Effector memory CD4-positive, alpha-beta T cell (primary cell): ENCODE measurements around the gene KIRREL3.
"Not testable (repeated sequence)": the region's sequence is repeated elsewhere in the genome, so short reads cannot be mapped to it uniquely, and the experiment has no call there.

ENCODE experiments used
- DNase-seq, 3 donors: peaks; one replicate each; pipeline ENCODE4 v3.0.0-alpha.2; 2020
- H3K27ac ChIP-seq: 2 replicates; pipeline ENCODE4 v1.7.0; 2013; ENCODE audit warnings: mild to moderate bottlenecking, low read length, moderate library complexity; ENCODE audit not compliant: insufficient read depth, poor library complexity, severe bottlenecking
- H3K27me3 ChIP-seq: replicated peaks from 2 replicates; pipeline ENCODE4 v1.7.0; 2013; ENCODE audit warnings: mild to moderate bottlenecking, low read length; ENCODE audit not compliant: insufficient read depth, control insufficient read depth, poor library complexity, severe bottlenecking
- H3K36me3 ChIP-seq: 2 replicates; pipeline ENCODE4 v1.7.0; 2013; ENCODE audit warnings: mild to moderate bottlenecking, low read length, moderate library complexity; ENCODE audit not compliant: control insufficient read depth, insufficient read depth
- H3K4me1 ChIP-seq: 2 replicates; pipeline ENCODE4 v1.7.0; 2013; ENCODE audit warnings: low read length, mild to moderate bottlenecking; ENCODE audit not compliant: control insufficient read depth, insufficient read depth, poor library complexity, severe bottlenecking
- H3K4me3 ChIP-seq: 2 replicates; pipeline ENCODE4 v1.7.0; 2013; ENCODE audit warnings: low read length, low read depth, mild to moderate bottlenecking; ENCODE audit not compliant: insufficient read depth, poor library complexity, severe bottlenecking
- H3K9me3 ChIP-seq: 2 replicates; pipeline ENCODE4 v1.7.0; 2013; ENCODE audit warnings: mild to moderate bottlenecking, low read length, moderate library complexity; ENCODE audit not compliant: control insufficient read depth

KIRREL3 gene

DNA sequence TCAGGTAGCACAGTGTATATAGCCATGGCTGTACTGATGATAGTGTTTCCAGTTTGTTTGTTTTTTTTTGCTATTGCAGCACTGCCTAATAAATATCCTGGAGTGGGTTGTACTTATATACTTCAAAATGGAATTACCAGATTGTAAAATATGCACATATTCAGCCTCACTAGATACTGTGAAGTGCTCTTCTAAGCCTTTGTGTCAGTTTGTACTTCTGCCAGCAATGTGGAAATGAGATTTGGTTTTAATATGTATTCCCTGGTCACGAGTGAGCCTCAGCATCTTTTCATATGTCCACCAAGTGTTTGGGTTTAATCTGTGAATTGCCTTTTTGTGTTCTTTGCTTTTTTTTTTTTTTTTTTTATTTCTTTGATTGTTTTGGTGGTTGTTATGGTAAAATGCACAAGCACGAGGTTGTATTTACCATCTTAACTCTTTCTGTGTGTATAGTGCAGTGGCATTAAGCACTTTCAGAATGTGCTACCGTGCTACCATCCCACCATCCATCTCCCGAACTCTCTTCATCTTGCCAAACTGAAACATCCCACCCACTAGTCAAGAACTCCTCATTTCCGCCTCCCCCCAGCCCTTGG lies 610.2 kb downstream of the KIRREL3 start:
- Histone ChIP-seq H3K27me3 (no peaks in the 10 kb centered on the region), H3K9me3 (no peaks in the 10 kb centered on the region), H3K27ac (no peak overlapping the region), H3K4me1 (no peaks in the 10 kb centered on the region), H3K36me3 (no peaks in the 10 kb centered on the region), H3K4me3 (no peak overlapping the region)
- no peak for DNase-seq

GRCh38 chr11:126387857-126388256 lies 612.7 kb downstream of the KIRREL3 start:
- DNase-seq, result no peak
- Histone ChIP-seq H3K27me3 (no peaks in the 10 kb centered on the region), H3K36me3 (no peaks in the 10 kb centered on the region), H3K4me3 (no peak overlapping the region), H3K4me1 (no peaks in the 10 kb centered on the region), H3K9me3 (no peaks in the 10 kb centered on the region), H3K27ac (no peak overlapping the region)

- not testable (repeated sequence) for H3K4me1 ChIP-seq, H3K27ac ChIP-seq, DNase-seq, H3K27me3 ChIP-seq, H3K4me3 ChIP-seq, H3K36me3 ChIP-seq, H3K9me3 ChIP-seq
Observed at GRCh38 chr11:126386729-126387071, 613.9 kb downstream of the KIRREL3 start.

DNA sequence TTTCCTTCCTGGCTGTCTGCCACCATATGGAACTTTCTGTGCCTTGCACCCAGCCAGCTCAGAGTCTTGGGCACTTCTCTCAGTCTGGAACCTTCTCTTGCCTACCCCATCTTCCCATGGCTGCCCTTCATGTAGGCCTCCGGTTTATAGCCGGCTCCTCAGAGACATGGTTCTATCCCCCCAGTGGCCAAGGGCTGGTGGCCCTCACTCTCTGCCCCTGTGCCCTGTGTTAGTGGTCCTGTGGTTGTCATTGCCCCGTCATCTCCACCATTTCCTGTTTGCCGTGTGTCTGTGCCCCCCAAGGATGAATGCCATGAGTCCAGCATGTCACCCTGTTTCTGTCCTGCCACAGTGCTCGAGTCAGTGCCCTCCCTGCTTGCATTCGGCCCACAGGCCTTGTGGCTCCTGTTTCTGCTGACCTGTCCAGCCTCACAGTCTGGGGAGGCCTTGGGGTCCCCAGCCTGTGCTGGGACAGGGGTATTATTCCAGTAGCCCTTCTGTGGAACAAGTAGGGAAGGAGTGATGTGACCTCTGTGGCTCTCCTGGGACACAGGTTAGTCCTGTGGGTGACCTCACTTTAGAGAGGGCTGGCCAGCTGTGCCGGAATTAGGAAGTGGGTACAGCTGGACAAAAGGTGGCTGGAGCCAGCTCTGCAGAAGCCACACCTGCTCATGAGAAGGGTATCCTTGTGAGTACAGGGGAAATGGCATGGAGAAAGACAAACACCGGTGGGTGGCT lies 614.4 kb downstream of the KIRREL3 start:
- H3K9me3 ChIP-seq, result no peaks in the 10 kb centered on the region
- H3K27ac ChIP-seq, result no peak overlapping the region
- no peak for DNase-seq
- H3K36me3 ChIP-seq, result no peaks in the 10 kb centered on the region
- no peak overlapping the region for H3K4me3 ChIP-seq
- no peaks in the 10 kb centered on the region for H3K4me1 ChIP-seq
- H3K27me3 ChIP-seq, result no peaks in the 10 kb centered on the region

- Histone ChIP-seq H3K27ac (no peak overlapping the region), H3K4me3 (no peak overlapping the region), H3K27me3 (no peaks in the 10 kb centered on the region), H3K4me1 (no peaks in the 10 kb centered on the region), H3K36me3 (no peaks in the 10 kb centered on the region), H3K9me3 (no peaks in the 10 kb centered on the region)
- DNase-seq, result no peak
Observed at GRCh38 chr11:126384449-126385070, 616.0 kb downstream of the KIRREL3 start.

DNA sequence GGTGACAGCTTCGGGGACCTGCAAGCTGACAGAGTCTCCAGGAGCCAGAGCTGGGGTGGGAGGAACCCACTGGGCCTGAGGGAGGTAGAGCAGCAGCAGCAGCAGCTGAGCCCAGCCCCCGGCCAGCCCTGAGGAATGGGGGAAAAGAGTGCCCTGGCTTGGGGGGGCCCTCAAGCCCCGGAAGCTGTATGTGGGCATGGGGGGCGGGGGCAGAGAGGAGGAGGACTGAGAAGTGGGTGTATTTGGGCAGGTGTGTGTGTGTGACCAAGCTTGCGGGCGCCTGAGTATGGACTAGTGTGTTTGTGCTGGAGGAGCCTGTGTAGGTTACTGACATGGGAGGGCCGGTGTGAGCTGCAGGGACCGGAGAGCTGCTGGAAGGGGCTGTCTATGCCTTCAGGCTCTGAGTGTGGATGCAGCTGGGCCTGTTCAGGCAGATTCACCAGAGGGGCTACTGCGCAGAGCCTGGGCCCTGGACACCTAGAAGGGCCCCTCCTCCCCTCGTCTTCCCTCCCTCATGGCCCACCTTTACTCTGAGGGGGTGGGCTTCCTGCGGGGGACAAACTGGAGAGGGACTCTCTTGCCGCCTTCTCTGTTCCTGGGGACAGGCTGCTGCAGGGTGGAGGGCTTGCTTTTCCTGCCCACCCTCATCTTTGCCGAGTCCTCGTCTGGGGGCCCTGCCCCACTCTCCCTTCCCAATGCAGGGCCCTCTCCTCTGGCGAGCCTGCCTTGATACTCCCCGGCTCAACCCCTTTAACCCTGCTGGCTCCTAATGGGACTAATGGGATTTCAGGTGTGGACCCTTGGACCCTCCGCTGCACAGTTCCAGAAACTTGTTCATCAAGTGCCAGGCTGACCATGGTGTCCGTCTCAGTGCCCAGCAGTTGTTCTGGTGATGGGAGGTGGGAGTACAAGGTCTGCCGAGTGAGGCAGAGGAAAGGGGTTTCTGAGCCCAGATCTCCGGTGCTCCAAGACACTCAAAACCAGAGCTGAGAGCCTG lies 616.9 kb downstream of the KIRREL3 start:
- H3K27me3 ChIP-seq, result no peaks in the 10 kb centered on the region
- H3K4me1 ChIP-seq, result no peaks in the 10 kb centered on the region

DNA sequence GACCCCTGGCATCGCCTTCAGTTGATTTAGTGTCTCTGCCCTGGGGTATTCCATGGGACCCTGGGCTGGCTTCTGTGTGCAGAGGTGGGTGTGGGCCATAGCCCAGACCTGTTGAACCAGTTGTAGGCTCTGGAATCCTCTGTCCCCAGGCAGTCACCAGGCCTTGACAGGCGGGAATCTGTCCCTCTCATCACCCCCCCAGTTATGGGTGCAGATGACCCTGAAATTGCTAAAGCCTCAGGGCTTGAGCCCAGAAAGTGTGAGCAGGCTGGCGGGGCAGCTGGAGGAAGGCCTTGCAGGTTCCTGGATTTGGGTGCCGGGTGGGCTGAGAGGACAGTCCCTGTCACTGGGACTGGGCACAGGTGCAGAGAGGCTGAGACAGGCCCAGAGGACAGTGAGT lies 617.9 kb downstream of the KIRREL3 start:
- not testable (repeated sequence) for H3K4me3 ChIP-seq, H3K27ac ChIP-seq, H3K4me1 ChIP-seq

More for the DNA sequence above, 616.9 kb downstream of the KIRREL3 start:
- Histone ChIP-seq H3K9me3 (no peaks in the 10 kb centered on the region), H3K27ac (no peak overlapping the region), H3K36me3 (no peaks in the 10 kb centered on the region), H3K4me3 (no peak overlapping the region)
- no peak for DNase-seq

DNA sequence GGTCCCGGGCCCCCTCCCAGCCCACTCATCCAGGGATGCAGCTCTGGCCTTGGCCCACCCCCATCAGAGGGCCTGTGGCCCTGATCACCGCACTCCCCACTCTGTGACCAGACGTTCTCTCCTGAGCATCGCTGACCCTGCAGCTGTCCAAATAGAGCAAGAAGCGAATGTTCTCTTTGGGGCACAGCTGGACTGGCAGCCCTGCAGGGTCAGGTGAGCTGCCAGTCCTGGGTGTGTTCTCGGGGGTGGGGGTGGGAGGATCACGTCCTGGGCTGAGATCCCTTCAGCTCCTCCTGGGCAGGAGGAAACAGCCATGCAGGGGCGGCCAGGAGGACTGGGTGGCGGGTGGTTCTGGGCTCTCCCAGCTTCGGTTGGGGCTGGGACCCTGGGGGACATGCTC lies 618.6 kb downstream of the KIRREL3 start:
- not testable (repeated sequence) for H3K4me1 ChIP-seq, DNase-seq, H3K27ac ChIP-seq, H3K4me3 ChIP-seq, H3K36me3 ChIP-seq, H3K27me3 ChIP-seq, H3K9me3 ChIP-seq

More for the DNA sequence above, 617.9 kb downstream of the KIRREL3 start:
- DNase-seq, H3K9me3 ChIP-seq, H3K36me3 ChIP-seq, H3K27me3 ChIP-seq: not testable (repeated sequence)

- DNase-seq, result no peak
- Histone ChIP-seq H3K36me3 (no peaks in the 10 kb centered on the region), H3K9me3 (no peaks in the 10 kb centered on the region), H3K27me3 (no peaks in the 10 kb centered on the region), H3K4me3 (no peak overlapping the region), H3K27ac (no peak overlapping the region), H3K4me1 (no peaks in the 10 kb centered on the region)
Observed at GRCh38 chr11:126380909-126381308, 619.7 kb downstream of the KIRREL3 start.
